Stimulated activated CD4-positive, alpha-beta T cell treated with anti-CD3 and anti-CD28 coated beads, Interleukin-1b, Interleukin-23, amount 100 ng/mL, for 48 hours (primary cell): Measurements from ENCODE around the gene DBP.

ENCODE experiments used
- DNase-seq: peaks from one replicate; pipeline ENCODE4 v3.0.0-alpha.2; 2020

The DBP gene

GRCh38 chr19:48609571-48610108 is 27.5 kb downstream of the DBP start:
- no peak for DNase-seq

- DNase-seq = no peak
Measured at GRCh38 chr19:48608798-48609263, 28.3 kb downstream of the DBP start.

- DNase-seq = no peak
Measured at GRCh38 chr19:48607359-48607755, 29.8 kb downstream of the DBP start.

GRCh38 chr19:48606463-48607358 is 30.5 kb downstream of the DBP start, which contains the start of gene SPACA4:
SPACA4 (plus strand) TSS chr19:48606742; CDS start chr19:48606979, 237 bp downstream.
- no peak for DNase-seq

- DNase-seq = no peak
Measured at GRCh38 chr19:48603850-48604249, 33.3 kb downstream of the DBP start.

- no peak for DNase-seq
Measured at GRCh38 chr19:48603449-48603848, 33.7 kb downstream of the DBP start.

- DNase-seq = no peak
Measured at GRCh38 chr19:48603001-48603400, 34.2 kb downstream of the DBP start.

GRCh38 chr19:48600679-48601417 is 36.3 kb downstream of the DBP start:
- DNase-seq = no peak

GRCh38 chr19:48598996-48599700 is 38.0 kb downstream of the DBP start:
- no peak for DNase-seq

GRCh38 chr19:48596679-48597465 is 40.3 kb downstream of the DBP start:
- no peak for DNase-seq

GRCh38 chr19:48596237-48596636 is 40.9 kb downstream of the DBP start:
- DNase-seq = no peak

GRCh38 chr19:48595833-48596232 is 41.3 kb downstream of the DBP start:
- no peak for DNase-seq

GRCh38 chr19:48595171-48595570 is 42.0 kb downstream of the DBP start:
- no peak for DNase-seq

- DNase-seq = no peak
Measured at GRCh38 chr19:48591021-48591420, 46.2 kb downstream of the DBP start.

- DNase-seq = peak; percentile 86
Measured at GRCh38 chr19:48588670-48589401, 48.3 kb downstream of the DBP start.

- DNase-seq = no peak
Measured at GRCh38 chr19:48587387-48587786, 49.8 kb downstream of the DBP start.

GRCh38 chr19:48582168-48582567 is 55.0 kb downstream of the DBP start:
- DNase-seq = no peak
